Measurements from ENCODE around the gene BSN. TPM values are rescaled to one million over a fixed set of nuclear protein-coding genes. Genes with fewer than 3 reads are reported as not detected.
"Not testable (repeated sequence)": the region's sequence is repeated elsewhere in the genome, so short reads cannot be mapped to it uniquely, and the experiment has no call there.

BSN gene
- total RNA-seq, 6 experiments from 2014 or later: 0.31 to 0.68 (median 0.50) TPM

- no peaks in the 10 kb centered on the region for H3K9me3 ChIP-seq
- H3K4me1 ChIP-seq: no peaks in the 10 kb centered on the region
- TF ChIP-seq, protein P1, sequence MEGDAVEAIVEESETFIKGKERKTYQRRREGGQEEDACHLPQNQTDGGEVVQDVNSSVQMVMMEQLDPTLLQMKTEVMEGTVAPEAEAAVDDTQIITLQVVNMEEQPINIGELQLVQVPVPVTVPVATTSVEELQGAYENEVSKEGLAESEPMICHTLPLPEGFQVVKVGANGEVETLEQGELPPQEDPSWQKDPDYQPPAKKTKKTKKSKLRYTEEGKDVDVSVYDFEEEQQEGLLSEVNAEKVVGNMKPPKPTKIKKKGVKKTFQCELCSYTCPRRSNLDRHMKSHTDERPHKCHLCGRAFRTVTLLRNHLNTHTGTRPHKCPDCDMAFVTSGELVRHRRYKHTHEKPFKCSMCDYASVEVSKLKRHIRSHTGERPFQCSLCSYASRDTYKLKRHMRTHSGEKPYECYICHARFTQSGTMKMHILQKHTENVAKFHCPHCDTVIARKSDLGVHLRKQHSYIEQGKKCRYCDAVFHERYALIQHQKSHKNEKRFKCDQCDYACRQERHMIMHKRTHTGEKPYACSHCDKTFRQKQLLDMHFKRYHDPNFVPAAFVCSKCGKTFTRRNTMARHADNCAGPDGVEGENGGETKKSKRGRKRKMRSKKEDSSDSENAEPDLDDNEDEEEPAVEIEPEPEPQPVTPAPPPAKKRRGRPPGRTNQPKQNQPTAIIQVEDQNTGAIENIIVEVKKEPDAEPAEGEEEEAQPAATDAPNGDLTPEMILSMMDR (IDR thresholded peaks at IDR 0.05): no peak
- no peak for TF ChIP-seq POLR2A (IDR thresholded peaks at IDR 0.05)
- intact Hi-C loops (cut with DNase I): no loop called here
- WGBS (ENCODE audit: insufficient coverage, low coverage, low lambda C conversion rate, missing lambda C conversion rate): no CpG with 5 or more reads among the region's 7 CpGs
- DNase-seq: no peak
- H3K36me3 ChIP-seq: peaks cover 0 to 79% (median 34%) of the 10 kb centered on the region in 4 donors
- ATAC-seq: peak in 2 of 4 donors; percentile 2 to 7
- no peaks in the 10 kb centered on the region for H3K27me3 ChIP-seq
- H3K4me3 ChIP-seq: no peak overlapping the region
- H3K27ac ChIP-seq: no peak overlapping the region
These were observed 126.4 kb downstream of the BSN start for GRCh38 chr3:49680493-49681231.

- intact Hi-C loops (cut with DNase I): no loop called here
These were observed 126.9 kb downstream of the BSN start for GRCh38 chr3:49681232-49681522.

GRCh38 chr3:49681543-49681942 lies 127.3 kb downstream of the BSN start:
- H3K9me3 ChIP-seq: no peaks in the 10 kb centered on the region
- H3K27me3 ChIP-seq: no peaks in the 10 kb centered on the region
- ATAC-seq: peak in 1 of 4 donors; percentile 3
- intact Hi-C loops (cut with DNase I): no loop called here
- H3K36me3 ChIP-seq: peaks cover 0 to 73% (median 32%) of the 10 kb centered on the region in 4 donors
- H3K4me3 ChIP-seq: no peak overlapping the region
- 50% methylated on average over 2 of the region's 4 CpGs for WGBS (ENCODE audit: insufficient coverage, low coverage, low lambda C conversion rate, missing lambda C conversion rate)
- H3K27ac ChIP-seq: no peak overlapping the region
- no peak for TF ChIP-seq POLR2A (IDR thresholded peaks at IDR 0.05)
- TF ChIP-seq, protein P1 (IDR thresholded peaks at IDR 0.05): no peak
- no peak for DNase-seq
- no peaks in the 10 kb centered on the region for H3K4me1 ChIP-seq

More at GRCh38 chr3:49681232-49681522, 126.9 kb downstream of the BSN start:
- no peak overlapping the region for H3K27ac ChIP-seq
- no peak for TF ChIP-seq POLR2A (IDR thresholded peaks at IDR 0.05)
- TF ChIP-seq, protein P1 (IDR thresholded peaks at IDR 0.05): no peak
- H3K27me3 ChIP-seq: no peaks in the 10 kb centered on the region
- ATAC-seq (no peak), DNase-seq (no peak)
- WGBS (ENCODE audit: insufficient coverage, low coverage, low lambda C conversion rate, missing lambda C conversion rate): no CpG with 5 or more reads among the region's 2 CpGs
- peaks cover 0 to 74% (median 34%) of the 10 kb centered on the region in 4 donors for H3K36me3 ChIP-seq
- no peaks in the 10 kb centered on the region for H3K9me3 ChIP-seq
- no peaks in the 10 kb centered on the region for H3K4me1 ChIP-seq
- H3K4me3 ChIP-seq: no peak overlapping the region

DNA sequence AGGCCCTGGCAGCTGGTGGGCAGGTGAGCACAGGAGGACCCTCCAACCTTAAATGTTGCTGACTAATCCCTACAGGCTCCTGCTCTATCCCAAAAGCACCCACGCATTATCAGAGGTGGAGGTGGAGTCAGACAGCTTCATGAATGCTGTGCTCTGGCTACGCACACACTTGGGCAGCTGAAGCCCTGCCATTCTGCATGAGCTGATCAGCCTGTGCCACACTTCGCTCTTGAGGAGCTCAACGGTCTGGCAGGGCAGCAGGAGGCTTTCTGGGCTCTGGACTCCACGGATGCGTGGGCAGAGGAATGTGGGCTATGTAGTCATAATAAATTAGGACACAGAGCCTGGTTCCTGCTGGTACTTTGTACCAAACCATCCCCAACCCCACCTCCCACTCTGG lies 128.9 kb downstream of the BSN start:
- no peak overlapping the region for H3K4me3 ChIP-seq
- no peaks in the 10 kb centered on the region for H3K27me3 ChIP-seq
- intact Hi-C loops (cut with DNase I): no loop called here
- ATAC-seq (no peak), DNase-seq (no peak)
- WGBS (ENCODE audit: insufficient coverage, low coverage, low lambda C conversion rate, missing lambda C conversion rate): 80% methylated on average over 1 of the region's 6 CpGs
- H3K27ac ChIP-seq: no peak overlapping the region
- H3K4me1 ChIP-seq: peaks cover 0 to 8% (median 0%) of the 10 kb centered on the region in 4 donors
- TF ChIP-seq POLR2A (IDR thresholded peaks at IDR 0.05): no peak
- TF ChIP-seq, protein P1 (IDR thresholded peaks at IDR 0.05): no peak
- H3K9me3 ChIP-seq: no peaks in the 10 kb centered on the region
- peaks cover 0 to 63% (median 25%) of the 10 kb centered on the region in 4 donors for H3K36me3 ChIP-seq

DNA sequence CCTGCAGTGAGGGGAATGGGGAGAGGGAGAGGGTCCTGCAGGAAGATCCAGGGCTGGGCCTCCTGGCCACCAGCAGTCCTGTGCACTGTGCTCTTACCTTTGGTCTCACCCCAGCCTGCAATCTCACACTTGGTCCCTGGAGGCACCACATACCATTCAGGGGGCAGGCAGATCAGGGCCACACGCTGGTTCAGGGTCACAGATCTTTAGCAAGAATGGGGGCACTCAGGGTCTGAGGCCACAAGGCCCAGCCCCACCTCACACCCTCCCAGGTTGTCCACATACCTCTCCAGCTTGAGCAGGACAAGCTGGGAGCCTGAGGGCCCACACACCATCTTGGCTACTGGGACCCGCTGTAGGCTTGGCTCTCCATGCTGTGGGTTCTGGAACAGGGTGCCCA lies 130.2 kb downstream of the BSN start:
- no CpG with 5 or more reads among the region's 2 CpGs for WGBS (ENCODE audit: insufficient coverage, low coverage, low lambda C conversion rate, missing lambda C conversion rate)
- H3K9me3 ChIP-seq; intact Hi-C loops (cut with DNase I); H3K4me1 ChIP-seq; H3K27ac ChIP-seq; ATAC-seq; H3K27me3 ChIP-seq; H3K4me3 ChIP-seq; DNase-seq: not testable (repeated sequence)
- H3K36me3 ChIP-seq: peaks cover 0 to 50% (median 20%) of the 10 kb centered on the region in 4 donors

GRCh38 chr3:49685103-49685502 lies 130.8 kb downstream of the BSN start:
- H3K36me3 ChIP-seq: peaks cover 0 to 44% (median 19%) of the 10 kb centered on the region in 4 donors
- H3K4me3 ChIP-seq; intact Hi-C loops (cut with DNase I); DNase-seq; H3K27me3 ChIP-seq; H3K9me3 ChIP-seq; ATAC-seq; H3K27ac ChIP-seq: not testable (repeated sequence)
- H3K4me1 ChIP-seq: peaks cover 0 to 11% (median 0%) of the 10 kb centered on the region in 4 donors
- WGBS (ENCODE audit: insufficient coverage, low coverage, low lambda C conversion rate, missing lambda C conversion rate): no CpG with 5 or more reads among the region's 10 CpGs

- H3K27me3 ChIP-seq; ATAC-seq; DNase-seq; H3K27ac ChIP-seq; intact Hi-C loops (cut with DNase I); H3K9me3 ChIP-seq; H3K4me3 ChIP-seq: not testable (repeated sequence)
- Histone ChIP-seq H3K36me3 (peaks cover 0 to 37% (median 14%) of the 10 kb centered on the region in 4 donors), H3K4me1 (peaks cover 0 to 18% (median 0%) of the 10 kb centered on the region in 4 donors)
- no CpG with 5 or more reads among the region's 36 CpGs for whole genome bisulfite sequencing (ENCODE audit: insufficient coverage, low coverage, low lambda C conversion rate, missing lambda C conversion rate)
These were observed 131.6 kb downstream of the BSN start for GRCh38 chr3:49685846-49686245.

Measured in right lobe of liver (tissue), 6 donors.